H1 (cell line): Measurements from ENCODE around the gene PIEZO1.

Source experiments
- CREB1 ChIP-seq: IDR thresholded peaks from 2 replicates; pipeline ENCODE4 v1.6.1; 2012; ENCODE audit warnings: inconsistent platforms
- CTCF ChIP-seq, 3 experiments: IDR thresholded peaks; 1 replicate in 2 of 3; 2 replicates in 1 of 3; pipeline versions ENCODE4 v1.5.1 to v1.6.1; 2011; ENCODE audit warnings: low read length in 3 of 3, mild to moderate bottlenecking in 3 of 3, inconsistent platforms in 2 of 3, low read depth in 1 of 3, moderate library complexity in 1 of 3; ENCODE audit not compliant: insufficient read depth in 1 of 3; ENCODE audit errors: control extremely low read depth in 1 of 3

GRCh38 chr16:88816736-88817535 lies 31.9 kb upstream of the PIEZO1 start:
- no peak for TF ChIP-seq CTCF (IDR thresholded peaks at IDR 0.05; ENCODE audit: control extremely low read depth in 1 of 3, insufficient read depth in 1 of 3, low read depth in 1 of 3, low read length in 3 of 3)
- TF ChIP-seq CREB1 = no peak
